Hematopoietic multipotent progenitor cell treated with erythropoietin and hydrocortisone succinate and interleukin-3 and kit ligand, for 8 days (in vitro differentiated cells): ENCODE results near the gene MCEMP1.

Experiments
- DNase-seq: peaks from one replicate; pipeline ENCODE4 v3.0.0-alpha.2; 2015

The MCEMP1 gene, protein sequence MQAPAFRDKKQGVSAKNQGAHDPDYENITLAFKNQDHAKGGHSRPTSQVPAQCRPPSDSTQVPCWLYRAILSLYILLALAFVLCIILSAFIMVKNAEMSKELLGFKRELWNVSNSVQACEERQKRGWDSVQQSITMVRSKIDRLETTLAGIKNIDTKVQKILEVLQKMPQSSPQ

GRCh38 chr19:7676854-7677253 is at the start of gene MCEMP1:
TSS of gene MCEMP1 (plus strand) at chr19:7677090. CDS start at chr19:7677121, 31 bp downstream.
- no peak for DNase-seq

- DNase-seq: no peak
These were observed 49.7 kb upstream of the MCEMP1 start for GRCh38 chr19:7627166-7627565.

DNA sequence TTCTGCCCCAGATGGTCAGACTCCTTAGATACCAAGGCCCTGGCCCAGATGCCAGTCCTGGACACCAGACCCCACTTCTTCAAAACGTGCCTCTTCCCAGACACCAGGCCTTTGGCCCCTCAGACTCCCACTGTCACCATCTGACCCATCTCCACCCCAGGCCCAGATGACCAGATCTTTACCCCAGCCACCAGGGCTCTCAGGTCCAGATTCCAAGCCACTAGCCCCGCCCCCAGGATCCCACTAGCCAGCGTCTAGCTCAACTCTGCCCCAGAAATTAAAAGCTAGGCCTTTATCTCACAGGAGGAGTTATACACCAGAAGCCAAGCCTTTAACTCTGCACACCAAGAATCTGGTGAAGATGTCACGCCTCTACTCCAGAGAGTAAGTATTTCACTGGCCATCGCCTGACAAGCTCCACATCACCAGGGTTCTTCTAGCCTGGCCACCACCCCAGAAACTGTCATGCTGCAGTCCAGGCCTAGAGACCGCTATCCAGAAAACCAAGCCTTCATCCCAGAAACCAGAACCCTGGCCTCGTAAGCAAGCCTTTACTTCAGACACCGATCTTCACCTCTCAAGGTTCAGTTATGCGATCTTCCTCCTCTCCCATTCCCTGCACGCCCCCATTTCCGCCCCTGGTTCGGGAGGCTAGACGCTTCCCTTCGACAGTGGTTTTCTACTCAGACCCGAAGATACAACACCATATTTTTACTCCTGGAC is 48.1 kb upstream of the MCEMP1 start:
- DNase-seq: peak; percentile 5

DNA sequence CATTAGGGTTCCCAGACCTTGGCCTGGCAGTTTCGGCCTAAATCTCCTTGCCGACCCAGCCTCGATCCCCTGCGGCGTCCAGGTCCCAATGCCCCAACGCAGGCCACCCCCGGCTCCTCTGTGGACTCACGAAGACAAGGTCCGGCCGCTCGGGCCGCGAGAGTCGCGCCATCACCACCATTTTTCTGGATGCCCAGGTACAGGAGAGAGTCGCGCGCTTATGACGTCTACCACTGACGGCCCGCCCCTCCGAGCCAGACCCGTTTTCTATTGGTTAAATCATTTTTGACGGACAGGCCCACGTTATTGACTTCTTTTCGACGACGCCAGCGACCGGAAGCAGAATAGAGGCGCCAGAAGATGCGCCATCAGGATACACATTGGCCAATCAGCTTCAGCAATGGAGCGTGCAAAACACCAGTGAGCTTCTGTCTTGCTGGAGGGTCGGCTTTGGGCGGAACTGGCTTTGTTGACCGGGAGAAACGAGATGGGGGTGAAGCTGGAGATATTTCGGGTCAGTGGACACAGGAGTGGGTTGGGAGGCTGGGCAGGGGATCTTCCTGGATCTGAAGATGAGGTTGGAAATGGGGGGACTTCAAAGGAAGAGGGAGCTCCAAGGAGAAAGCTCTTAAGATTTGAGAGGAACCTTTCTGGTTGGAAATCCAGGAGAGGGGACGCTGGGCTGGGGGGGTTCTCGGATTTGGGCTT is 47.4 kb upstream of the MCEMP1 start, which contains the start of the genes PET100 and XAB2:
Gene PET100, plus strand, starts transcription at position 447 of the 708 bp plus-strand sequence. Its CDS starts 41 bp downstream, at position 488.
Gene XAB2, minus strand, starts transcription at position 199 of the 708 bp plus-strand sequence. Its CDS starts 18 bp downstream, at position 181.
- DNase-seq: peak; percentile 99

- DNase-seq: no peak
These were observed 45.3 kb upstream of the MCEMP1 start for GRCh38 chr19:7631577-7631976.

DNA sequence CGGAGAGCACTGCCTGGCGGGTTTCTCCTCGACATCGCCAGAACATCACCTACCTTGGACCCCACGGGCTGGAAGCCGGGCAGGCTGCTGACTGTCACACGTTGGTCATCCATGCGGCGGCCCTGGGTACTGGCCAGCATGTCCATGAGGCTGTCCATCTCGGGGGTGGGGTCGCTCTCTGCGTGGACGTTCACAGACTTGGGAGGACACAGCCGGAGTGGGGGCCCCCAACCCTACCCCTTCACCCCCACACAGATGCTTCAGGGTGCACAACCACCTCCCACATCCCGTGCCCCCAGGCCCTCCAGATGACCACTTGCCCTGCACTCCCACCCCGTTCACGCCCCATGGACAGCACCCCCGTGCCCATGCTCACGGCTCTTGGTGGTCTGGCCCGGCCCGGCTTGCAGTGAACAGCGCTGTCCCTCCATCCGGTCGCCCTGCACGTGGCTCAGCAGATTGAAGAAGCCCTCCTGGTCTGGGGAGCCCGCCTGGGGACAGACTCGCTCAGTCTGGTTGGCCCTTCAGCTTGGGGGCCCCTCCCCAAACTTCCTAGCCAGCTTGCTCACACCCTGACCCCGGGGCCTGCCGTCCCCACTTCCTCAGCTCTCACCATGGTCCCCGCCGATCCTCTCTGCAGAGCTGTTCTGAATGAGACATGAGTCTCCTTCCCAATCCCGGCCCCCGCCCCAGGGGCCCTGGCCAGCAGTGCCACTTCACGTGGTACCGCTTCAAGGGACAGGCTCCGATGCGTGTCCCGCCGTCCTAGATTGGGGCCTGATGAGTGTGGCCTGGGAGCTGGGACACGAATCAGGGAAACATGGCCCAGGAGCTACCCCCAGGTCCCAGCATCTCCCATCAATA is 44.3 kb upstream of the MCEMP1 start:
- DNase-seq: no peak

DNA sequence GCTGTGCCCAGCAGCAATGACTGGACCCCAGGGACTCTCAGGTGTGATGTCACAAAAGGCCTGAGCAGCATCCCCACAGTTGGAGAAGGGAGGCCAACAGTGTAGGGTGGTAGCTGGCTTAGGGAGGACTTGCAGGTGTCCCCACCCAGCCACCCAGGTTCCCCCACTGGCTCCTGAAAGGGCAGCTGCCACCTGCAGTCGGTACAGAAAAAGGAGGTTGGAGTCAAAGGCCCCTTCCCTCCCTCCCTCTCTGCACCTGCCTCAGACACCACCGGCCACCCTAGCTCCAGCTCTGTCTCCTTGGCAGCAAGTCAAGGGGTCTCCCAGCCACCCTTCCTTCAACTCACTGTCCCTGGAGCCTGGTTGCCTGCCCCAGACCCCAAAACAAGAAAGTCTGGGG is 43.2 kb upstream of the MCEMP1 start, which contains the start of gene PCP2:
Gene PCP2, minus strand, starts transcription at position 22 of the 400 bp plus-strand sequence. CDS start 262 bp downstream, outside the sequence.
- DNase-seq: no peak

- DNase-seq: no peak
These were observed 41.2 kb upstream of the MCEMP1 start for GRCh38 chr19:7635670-7636069.

- no peak for DNase-seq
These were observed 40.6 kb upstream of the MCEMP1 start for GRCh38 chr19:7636317-7636690.

- DNase-seq: peak; percentile 71
These were observed 40.1 kb upstream of the MCEMP1 start, which contains the start of gene STXBP2 for GRCh38 chr19:7636691-7637373. TSS of gene STXBP2 (plus strand) at chr19:7637110. CDS start at chr19:7637150, 40 bp downstream.

DNA sequence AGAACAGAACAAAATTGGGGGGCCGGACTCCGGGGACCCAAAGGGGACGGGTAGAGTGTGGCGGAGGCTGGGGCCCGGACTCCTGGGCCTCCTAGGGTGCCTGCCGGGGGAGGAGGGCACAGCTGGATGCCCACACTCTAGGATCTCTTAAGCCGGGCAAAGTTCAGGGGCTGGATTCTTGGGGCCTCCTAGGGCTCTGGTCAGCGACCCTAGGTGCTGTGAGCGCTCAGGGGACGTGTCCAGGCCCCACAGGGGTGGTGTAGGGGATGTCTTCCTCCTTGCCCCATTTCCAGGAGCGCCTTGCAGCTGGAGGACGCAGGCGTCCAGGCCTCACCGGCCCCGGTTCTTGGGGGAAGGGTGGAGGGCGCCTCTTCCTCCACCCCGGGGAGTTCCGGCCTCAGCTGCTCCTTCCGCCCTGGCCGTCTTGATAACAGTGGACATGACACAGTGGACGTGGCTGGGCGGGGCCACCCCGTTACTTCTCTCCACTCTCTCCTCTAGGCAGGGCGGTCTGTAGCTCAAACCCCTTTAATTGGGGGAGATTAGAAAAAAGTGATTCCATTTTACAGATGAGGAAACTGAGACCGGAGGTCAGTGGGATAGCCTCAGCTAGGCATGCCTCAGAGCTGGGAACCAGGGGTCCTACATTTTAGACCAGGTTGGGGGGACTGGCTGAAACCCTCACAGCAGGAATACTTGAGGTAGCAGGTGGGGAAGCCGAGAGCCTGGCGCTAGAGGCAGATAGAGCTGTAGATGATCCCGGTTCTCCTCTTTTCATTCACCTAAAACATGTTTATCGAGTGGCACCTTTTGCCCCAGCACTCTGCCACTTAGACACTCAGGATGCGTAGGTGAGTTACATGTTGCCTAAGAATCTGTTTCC is 39.3 kb upstream of the MCEMP1 start:
- peak; percentile 69 for DNase-seq

GRCh38 chr19:7638802-7639465 is 38.0 kb upstream of the MCEMP1 start:
- peak; percentile 10 for DNase-seq

DNA sequence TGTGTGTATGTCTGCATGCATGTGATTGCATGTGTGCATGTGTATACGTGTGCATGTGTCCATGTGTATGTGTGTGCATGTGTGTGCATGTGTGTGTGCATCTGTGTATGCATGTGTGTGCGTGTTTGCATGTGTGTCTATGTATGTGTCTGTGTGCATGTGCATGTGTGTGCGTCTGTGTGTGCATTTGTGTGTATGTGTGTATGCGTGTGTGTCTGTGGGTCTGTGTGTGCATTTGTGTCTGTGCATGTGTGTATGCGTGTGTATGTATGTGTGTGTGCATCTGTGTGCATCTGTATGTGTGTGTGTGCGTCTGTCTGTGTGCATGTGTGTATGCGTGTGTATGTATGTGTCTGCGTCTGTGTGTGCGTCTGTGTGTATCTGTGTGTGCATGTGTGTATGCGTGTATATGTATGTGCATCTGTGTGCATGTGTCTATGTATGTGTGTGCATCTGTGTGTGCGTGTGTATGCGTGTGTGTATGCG is 37.0 kb upstream of the MCEMP1 start:
- no peak for DNase-seq

- no peak for DNase-seq
These were observed 36.1 kb upstream of the MCEMP1 start for GRCh38 chr19:7640803-7641202.

DNA sequence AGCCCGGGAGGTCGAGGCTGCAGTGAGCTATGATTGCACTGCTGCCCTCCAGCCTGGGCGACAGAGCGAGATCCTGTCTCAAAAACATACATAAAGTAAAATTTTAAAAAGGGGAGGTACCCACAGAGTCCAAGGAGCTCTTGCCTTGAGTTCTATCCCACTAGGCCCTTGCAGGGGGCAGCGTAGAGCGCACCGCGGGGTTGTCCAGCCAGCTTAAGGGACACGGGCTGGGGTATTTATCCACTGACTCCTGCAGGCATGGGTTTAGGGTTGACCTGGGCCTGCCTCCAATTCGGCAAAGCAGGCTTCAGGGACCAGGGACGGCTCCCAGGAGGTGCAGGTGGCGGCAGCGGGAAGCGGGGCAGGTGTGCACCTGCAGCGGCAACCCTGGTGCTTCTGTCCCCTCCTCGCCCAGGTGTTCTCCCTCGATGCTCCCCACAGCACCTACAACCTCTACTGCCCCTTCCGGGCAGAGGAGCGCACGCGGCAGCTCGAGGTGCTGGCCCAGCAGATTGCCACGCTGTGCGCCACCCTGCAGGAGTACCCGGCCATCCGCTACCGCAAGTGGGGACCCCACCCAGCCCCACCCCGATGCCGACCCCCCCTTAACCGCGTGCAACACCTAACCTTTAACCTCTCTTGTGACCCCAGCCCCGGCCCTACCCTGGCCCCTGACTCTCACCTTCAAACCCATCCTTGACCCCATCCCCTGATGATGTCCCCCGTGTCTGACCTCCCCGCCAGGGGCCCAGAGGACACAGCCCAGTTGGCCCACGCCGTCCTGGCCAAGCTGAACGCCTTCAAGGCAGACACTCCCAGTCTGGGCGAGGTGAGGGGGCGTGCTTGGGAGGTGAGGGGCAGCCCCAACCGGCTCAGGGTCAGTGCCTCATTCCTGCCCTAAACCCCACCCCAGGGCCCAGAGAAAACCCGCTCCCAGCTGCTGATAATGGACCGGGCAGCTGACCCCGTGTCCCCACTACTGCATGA is 35.3 kb upstream of the MCEMP1 start:
- DNase-seq: peak; percentile 16

DNA sequence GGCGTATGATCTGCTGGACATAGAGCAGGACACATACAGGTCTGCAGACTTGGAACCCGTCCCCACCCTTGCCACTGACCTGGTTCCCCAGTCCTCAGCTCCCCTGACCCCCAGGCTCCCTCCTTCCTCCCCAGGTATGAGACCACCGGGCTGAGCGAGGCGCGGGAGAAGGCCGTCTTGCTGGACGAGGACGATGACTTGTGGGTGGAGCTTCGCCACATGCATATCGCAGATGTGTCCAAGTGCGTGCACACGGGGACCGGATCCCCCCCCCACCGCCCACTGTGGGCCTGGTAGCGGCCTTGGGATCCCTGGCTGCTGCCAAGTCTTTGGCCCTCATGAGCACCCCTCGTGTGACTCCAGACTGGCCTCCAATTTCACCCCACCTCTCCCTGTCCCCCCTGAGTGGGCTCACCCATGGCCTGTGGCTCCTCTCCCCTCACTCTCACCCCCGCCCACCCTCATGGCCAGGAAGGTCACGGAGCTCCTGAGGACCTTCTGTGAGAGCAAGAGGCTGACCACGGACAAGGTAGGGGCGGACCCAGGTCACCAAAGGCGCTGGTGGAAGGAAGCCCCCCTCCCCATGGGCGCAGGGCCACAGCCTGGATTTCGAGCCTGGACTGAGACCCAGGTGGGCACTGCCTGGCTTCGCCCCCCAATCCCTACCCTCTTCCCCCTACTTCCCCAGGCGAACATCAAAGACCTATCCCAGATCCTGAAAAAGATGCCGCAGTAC is 34.4 kb upstream of the MCEMP1 start:
- DNase-seq: no peak

- no peak for DNase-seq
These were observed 33.9 kb upstream of the MCEMP1 start for GRCh38 chr19:7643031-7643415.
